ENCODE measurements around the gene SLC25A44. TPM values are rescaled to one million over a fixed set of nuclear protein-coding genes. Genes with fewer than 3 reads are reported as not detected.

Gene SLC25A44
- total RNA-seq, 1 donor from 2014 or later, result 9.3 TPM

Other genes with a start within 250 kb of the SLC25A44 start
- gene ARHGEF2, start 215.6 kb upstream of the SLC25A44 start, total RNA-seq, result 59.3 and 69.4 TPM in 2 replicates
- gene SSR2, start 173.2 kb upstream of the SLC25A44 start, total RNA-seq, result 342 and 396 TPM in 2 replicates
- gene UBQLN4, start 140.3 kb upstream of the SLC25A44 start, total RNA-seq, result 9.8 and 12.1 TPM in 2 replicates
- 98.6 and 101 TPM in 2 replicates for gene LAMTOR2, start 139.3 kb upstream of the SLC25A44 start, total RNA-seq
- gene RAB25, start 132.9 kb upstream of the SLC25A44 start, total RNA-seq, result not detected in 2 replicates
- gene MEX3A, start 111.6 kb upstream of the SLC25A44 start, total RNA-seq, result 3.4 and 4.8 TPM in 2 replicates
- gene LMNA, start 79.4 kb upstream of the SLC25A44 start, total RNA-seq, result 187 and 399 TPM in 2 replicates
- gene SEMA4A, start 40.5 kb upstream of the SLC25A44 start, total RNA-seq, result 0.20 and 0.44 TPM in 2 replicates
- gene PMF1, start 18.9 kb downstream of the SLC25A44 start, total RNA-seq, result 39.9 and 45.8 TPM in 2 replicates
- under 0.01 and 0.20 TPM in 2 replicates for gene BGLAP, start 48.1 kb downstream of the SLC25A44 start, total RNA-seq
- gene PAQR6, start 54.0 kb downstream of the SLC25A44 start, total RNA-seq, result 0.22 and 0.60 TPM in 2 replicates
- 29.9 and 53.2 TPM in 2 replicates for gene SMG5, start 88.7 kb downstream of the SLC25A44 start, total RNA-seq
- 0.44 and 0.79 TPM in 2 replicates for gene TMEM79, start 90.2 kb downstream of the SLC25A44 start, total RNA-seq
- gene GLMP, start 101.6 kb downstream of the SLC25A44 start, total RNA-seq, result 38.3 and 56.4 TPM in 2 replicates
- gene VHLL, start 105.2 kb downstream of the SLC25A44 start, total RNA-seq, result 0.20 TPM in 1 of 2 replicates, not detected in the other
- gene CCT3, start 144.2 kb downstream of the SLC25A44 start, total RNA-seq, result 374 and 548 TPM in 2 replicates
- 0.22 TPM in 1 of 2 replicates, not detected in the other for gene TSACC, start 144.4 kb downstream of the SLC25A44 start, total RNA-seq
- gene RHBG, start 175.1 kb downstream of the SLC25A44 start, total RNA-seq, result not detected in 2 replicates

Measured in lung microvascular endothelial cell (primary cell).